Trophoblast cell (in vitro differentiated cells and primary cell): Measurements from ENCODE around the gene MARS1.

Experiments
- DNase-seq, 2 donors: peaks; one replicate each; pipeline ENCODE4 v3.0.0-alpha.2; 2016
- H2AFZ ChIP-seq: 2 replicates; pipeline ENCODE4 v1.6.1; 2013; ENCODE audit warnings: low read length, moderate library complexity, mild to moderate bottlenecking; ENCODE audit not compliant: insufficient read depth, poor library complexity
- H2AK5ac ChIP-seq: 2 replicates; pipeline ENCODE4 v1.6.1; 2013; ENCODE audit warnings: mild to moderate bottlenecking, low read length
- H2BK120ac ChIP-seq: 2 replicates; pipeline ENCODE4 v1.6.1; 2013; ENCODE audit warnings: low read length, mild to moderate bottlenecking, moderate library complexity; ENCODE audit not compliant: insufficient read depth, poor library complexity
- H2BK12ac ChIP-seq: 2 replicates; pipeline ENCODE4 v1.6.1; 2013; ENCODE audit warnings: mild to moderate bottlenecking, low read length, moderate library complexity
- H2BK5ac ChIP-seq: 2 replicates; pipeline ENCODE4 v1.6.1; 2013; ENCODE audit warnings: low read length, low read depth, moderate library complexity, mild to moderate bottlenecking; ENCODE audit not compliant: poor library complexity
- H3K14ac ChIP-seq: 2 replicates; pipeline ENCODE4 v1.6.1; 2013; ENCODE audit warnings: mild to moderate bottlenecking, low read length
- H3K18ac ChIP-seq: 2 replicates; pipeline ENCODE4 v1.6.1; 2013; ENCODE audit warnings: mild to moderate bottlenecking, low read length
- H3K23ac ChIP-seq: 2 replicates; pipeline ENCODE4 v1.6.1; 2013; ENCODE audit warnings: low read length
- H3K27ac ChIP-seq: 2 replicates; pipeline ENCODE4 v1.5.1; 2013; ENCODE audit warnings: low read depth, mild to moderate bottlenecking, inconsistent platforms, low read length, moderate library complexity
- H3K27me3 ChIP-seq: 2 replicates; pipeline ENCODE4 v1.6.1; 2013; ENCODE audit warnings: inconsistent platforms, mild to moderate bottlenecking, low read length, moderate library complexity; ENCODE audit not compliant: insufficient read depth
- H3K36me3 ChIP-seq, 2 experiments: 1 replicate in 1 of 2; 2 replicates in 1 of 2; pipeline ENCODE4 v1.6.1; 2013; ENCODE audit warnings: low read length in 2 of 2, mild to moderate bottlenecking in 2 of 2, moderate library complexity in 1 of 2; ENCODE audit not compliant: insufficient read depth in 2 of 2, control insufficient read depth in 1 of 2
- H3K4ac ChIP-seq: 2 replicates; pipeline ENCODE4 v1.6.1; 2013; ENCODE audit warnings: low read depth, mild to moderate bottlenecking, low read length, moderate library complexity
- H3K4me1 ChIP-seq, 2 experiments: 1 replicate in 1 of 2; 2 replicates in 1 of 2; pipeline ENCODE4 v1.6.1; 2013; ENCODE audit warnings: low read length in 2 of 2, mild to moderate bottlenecking in 2 of 2, moderate library complexity in 1 of 2; ENCODE audit not compliant: insufficient read depth in 2 of 2, control insufficient read depth in 1 of 2
- H3K4me2 ChIP-seq: 2 replicates; pipeline ENCODE4 v1.6.1; 2013; ENCODE audit warnings: inconsistent platforms, mild to moderate bottlenecking, low read length, moderate library complexity
- H3K4me3 ChIP-seq: 2 replicates; pipeline ENCODE4 v1.5.1; 2013; ENCODE audit warnings: mild to moderate bottlenecking, low read depth, low read length, inconsistent platforms
- H3K79me1 ChIP-seq: one replicate; pipeline ENCODE4 v1.6.1; 2013; ENCODE audit warnings: low read length
- H3K79me2 ChIP-seq: 2 replicates; pipeline ENCODE4 v1.6.1; 2013; ENCODE audit warnings: low read length, mild to moderate bottlenecking; ENCODE audit not compliant: control insufficient read depth, insufficient read depth, poor library complexity
- H3K9ac ChIP-seq: 2 replicates; pipeline ENCODE4 v1.6.1; 2013; ENCODE audit warnings: mild to moderate bottlenecking, low read length
- H3K9me3 ChIP-seq: 2 replicates; pipeline ENCODE4 v1.6.1; 2013; ENCODE audit warnings: low read depth, mild to moderate bottlenecking, control low read depth, inconsistent platforms, low read length; ENCODE audit not compliant: insufficient read depth
- H4K12ac ChIP-seq: 2 replicates; pipeline ENCODE4 v1.6.1; 2013; ENCODE audit warnings: low read depth, mild to moderate bottlenecking, low read length, moderate library complexity
- H4K8ac ChIP-seq: 2 replicates; pipeline ENCODE4 v1.6.1; 2013; ENCODE audit warnings: low read depth, mild to moderate bottlenecking, low read length, moderate library complexity
- H4K91ac ChIP-seq: one replicate; pipeline ENCODE4 v1.6.1; 2013; ENCODE audit warnings: low read depth, mild to moderate bottlenecking, low read length, moderate library complexity
- WGBS: extraction: QIAGEN DNeasy Blood & Tissue Kit; methylation state at CpG from one replicate; pipeline ENCODE4 v1.1.7; 2013; ENCODE audit warnings: missing lambda C conversion rate; ENCODE audit not compliant: insufficient read length, insufficient coverage; ENCODE audit errors: extremely low coverage; 5-methylcytosine and 5-hydroxymethylcytosine counted together

Gene MARS1

DNA sequence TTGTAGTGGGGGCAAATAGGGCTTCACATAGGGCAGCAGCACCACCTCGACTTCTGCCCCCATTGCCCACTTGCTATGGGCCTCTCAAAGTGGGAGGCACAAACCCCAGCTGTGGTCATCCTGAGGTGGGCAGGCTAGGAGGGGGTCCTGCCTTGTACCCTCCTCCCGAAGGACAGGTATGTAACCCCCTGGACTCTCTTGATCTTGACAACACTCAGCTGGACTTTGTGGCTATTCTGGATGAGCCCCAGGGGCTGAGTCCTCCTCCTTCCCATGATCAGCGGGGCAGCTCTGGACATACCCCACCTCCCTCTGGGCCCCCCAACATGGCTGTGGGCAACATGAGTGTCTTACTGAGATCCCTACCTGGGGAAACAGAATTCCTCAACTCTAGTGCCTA is 16.2 kb upstream of the MARS1 start:
- Histone ChIP-seq H3K9me3 (no peaks in the 10 kb centered on the region), H2BK5ac (no peak overlapping the region), H3K27ac (no peak overlapping the region), H2AK5ac (no peak overlapping the region), H4K12ac (no peak overlapping the region), H4K8ac (no peak overlapping the region), H3K36me3 (no peaks in the 10 kb centered on the region), H3K18ac (no peak overlapping the region), H3K79me1 (no peaks in the 10 kb centered on the region), H2BK120ac (no peak overlapping the region), H3K79me2 (no peaks in the 10 kb centered on the region), H3K4me2 (no peak overlapping the region), H2BK12ac (no peak overlapping the region), H3K4me3 (no peak overlapping the region), H4K91ac (no peak overlapping the region), H3K9ac (no peak overlapping the region), H3K4me1 (peaks cover 7 to 11% of the 10 kb centered on the region in 2 experiments), H3K14ac (no peak overlapping the region), H2AFZ (no peak overlapping the region), H3K4ac (no peak overlapping the region), H3K23ac (no peak overlapping the region), H3K27me3 (peaks cover 33% of the 10 kb centered on the region)
- no peak for DNase-seq
- no CpG with 5 or more reads among the region's 3 CpGs for WGBS

DNA sequence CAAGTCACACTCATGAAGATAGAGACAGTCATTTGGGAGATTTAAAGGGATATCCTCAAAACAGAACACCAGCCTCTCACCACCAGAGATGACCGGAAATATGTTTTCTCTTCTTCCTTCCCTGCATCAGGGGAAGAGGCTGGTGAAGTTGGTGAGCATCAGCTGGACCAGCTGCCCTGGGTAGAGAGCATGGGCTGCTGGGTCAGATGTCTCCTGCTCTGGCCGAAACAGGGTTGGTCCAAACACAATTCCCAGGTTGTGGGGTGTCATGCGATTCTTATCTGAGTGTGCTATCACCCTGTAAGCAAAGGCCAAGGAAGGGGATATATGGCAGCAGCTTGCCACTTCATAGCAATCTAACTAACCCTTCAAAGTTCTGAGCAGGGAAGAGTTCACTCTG is 15.5 kb upstream of the MARS1 start:
- Histone ChIP-seq H4K8ac (no peak overlapping the region), H2BK12ac (no peak overlapping the region), H2AK5ac (no peak overlapping the region), H3K79me2 (no peaks in the 10 kb centered on the region), H3K27ac (no peak overlapping the region), H4K12ac (no peak overlapping the region), H3K18ac (no peak overlapping the region), H3K4ac (no peak overlapping the region), H3K4me2 (no peak overlapping the region), H3K79me1 (no peaks in the 10 kb centered on the region), H3K14ac (no peak overlapping the region), H2BK5ac (no peak overlapping the region), H3K9me3 (no peaks in the 10 kb centered on the region), H3K36me3 (no peaks in the 10 kb centered on the region), H3K23ac (no peak overlapping the region), H3K4me3 (peak overlapping the region; percentile 25), H3K4me1 (peaks cover 7 to 11% of the 10 kb centered on the region in 2 experiments), H4K91ac (no peak overlapping the region), H2BK120ac (no peak overlapping the region), H3K27me3 (peaks cover 34% of the 10 kb centered on the region), H3K9ac (no peak overlapping the region), H2AFZ (no peak overlapping the region)
- no CpG with 5 or more reads among the region's 3 CpGs for WGBS
- no peak for DNase-seq

DNA sequence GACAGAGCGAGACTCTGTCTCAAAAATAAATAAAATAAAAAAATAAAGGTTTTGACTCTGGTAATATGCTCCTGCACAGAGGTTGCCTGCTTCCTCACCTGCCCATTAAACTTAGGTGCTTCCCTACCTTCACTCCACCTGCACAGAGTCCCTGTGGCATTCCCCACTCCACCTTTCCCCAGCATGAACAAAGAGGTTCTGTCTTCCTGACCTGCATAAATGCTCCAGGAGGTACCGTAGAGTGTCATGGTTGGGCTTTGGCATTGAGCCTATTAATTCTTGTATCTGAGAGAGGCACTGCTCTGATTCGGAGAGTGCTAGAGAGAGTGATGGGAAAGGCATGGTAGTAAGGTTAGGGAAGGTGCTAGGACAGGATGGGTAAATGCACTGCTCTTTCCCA is 14.5 kb upstream of the MARS1 start:
- no peak overlapping the region for H3K14ac ChIP-seq
- no peak overlapping the region for H2AK5ac ChIP-seq
- H2BK12ac ChIP-seq, result no peak overlapping the region
- no CpG with 5 or more reads among the region's 3 CpGs for WGBS
- no peaks in the 10 kb centered on the region for H3K79me2 ChIP-seq
- H3K4me3 ChIP-seq, result no peak overlapping the region
- no peak overlapping the region for H2AFZ ChIP-seq
- H4K8ac ChIP-seq, result no peak overlapping the region
- no peak overlapping the region for H2BK5ac ChIP-seq
- no peak overlapping the region for H2BK120ac ChIP-seq
- H3K79me1 ChIP-seq, result no peaks in the 10 kb centered on the region
- H3K23ac ChIP-seq, result no peak overlapping the region
- no peak for DNase-seq
- H3K27ac ChIP-seq, result no peak overlapping the region
- no peak overlapping the region for H4K91ac ChIP-seq
- no peaks in the 10 kb centered on the region for H3K36me3 ChIP-seq
- no peak overlapping the region for H3K4ac ChIP-seq
- H3K18ac ChIP-seq, result no peak overlapping the region
- H3K9ac ChIP-seq, result no peak overlapping the region
- peaks cover 34% of the 10 kb centered on the region for H3K27me3 ChIP-seq
- no peak overlapping the region for H4K12ac ChIP-seq
- H3K4me2 ChIP-seq, result no peak overlapping the region
- H3K9me3 ChIP-seq, result no peaks in the 10 kb centered on the region
- peaks cover 7 to 11% of the 10 kb centered on the region in 2 experiments for H3K4me1 ChIP-seq

DNA sequence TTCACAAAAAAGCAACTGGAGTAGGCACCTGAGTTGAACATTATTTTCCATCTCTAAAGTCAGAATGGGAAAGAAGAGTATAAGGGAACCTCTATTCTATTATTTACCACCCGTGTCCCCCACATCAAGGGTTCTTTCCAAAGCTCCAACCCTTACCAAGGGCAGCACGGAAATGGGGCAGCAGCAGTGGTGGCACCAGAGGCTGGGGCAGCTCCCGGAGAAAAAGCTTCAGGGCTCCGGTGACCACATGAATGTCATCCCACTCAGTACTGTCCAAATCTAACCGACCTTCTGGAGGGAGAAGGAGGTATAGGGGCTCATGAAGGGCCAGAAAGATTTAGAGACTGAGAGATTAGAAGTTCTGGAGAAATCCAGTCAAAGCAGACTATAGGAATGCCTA is 14.0 kb upstream of the MARS1 start:
- peaks cover 34% of the 10 kb centered on the region for H3K27me3 ChIP-seq
- H2BK5ac ChIP-seq, result no peak overlapping the region

More for the DNA sequence above, 14.0 kb upstream of the MARS1 start:
- Histone ChIP-seq H3K79me1 (no peaks in the 10 kb centered on the region), H3K18ac (no peak overlapping the region), H4K8ac (no peak overlapping the region), H3K14ac (no peak overlapping the region), H3K36me3 (no peaks in the 10 kb centered on the region), H2AFZ (no peak overlapping the region), H3K9ac (no peak overlapping the region), H3K9me3 (no peaks in the 10 kb centered on the region), H3K4ac (no peak overlapping the region), H3K4me2 (no peak overlapping the region), H2BK120ac (no peak overlapping the region), H2AK5ac (no peak overlapping the region), H4K91ac (no peak overlapping the region), H4K12ac (no peak overlapping the region), H3K79me2 (no peaks in the 10 kb centered on the region), H3K4me1 (peaks cover 7 to 11% of the 10 kb centered on the region in 2 experiments), H3K27ac (no peak overlapping the region), H3K23ac (no peak overlapping the region), H2BK12ac (no peak overlapping the region), H3K4me3 (no peak overlapping the region)
- no CpG with 5 or more reads among the region's 5 CpGs for WGBS
- DNase-seq, result no peak
